Endothelial cell of umbilical vein (primary cell): Measurements from ENCODE around the gene NT5C. TPM values are rescaled to one million over a fixed set of nuclear protein-coding genes. Genes with fewer than 3 reads are reported as not detected.
"Not testable (repeated sequence)": the region's sequence is repeated elsewhere in the genome, so short reads cannot be mapped to it uniquely, and the experiment has no call there.

Source experiments
- BruUV-seq: library from RNA; stranded (reverse); fragments of 400-500 nt; replicated peaks from 2 replicates; lab custom pipeline; 2021; lab: Mats Ljungman, UMichigan
- CTCF ChIA-PET: fragments of 300-600, 350-600 bp; sonication (Branson Sonifier 250); formaldehyde crosslinking; loops from one replicate; lab custom pipeline; 2021; ENCODE audit warnings: antibody characterized with exemption, inconsistent platforms; lab: Charles Lee
- POLR2A ChIA-PET: fragments of 300-600, 350-600 bp; sonication (Branson Sonifier 250); formaldehyde crosslinking; loops from one replicate; lab custom pipeline; 2021; ENCODE audit warnings: antibody characterized with exemption, inconsistent platforms; lab: Charles Lee
- DNase-seq: peaks from one replicate; pipeline ENCODE4 v3.0.0-alpha.2; 2011; ENCODE audit warnings: low read depth, low spot score
- FAIRE-seq: peaks from 2 replicates; lab custom pipeline; 2011; peaks lifted over from hg19 to GRCh38; lab: Jason Lieb, UNC
- H2AFZ ChIP-seq: 2 replicates; pipeline ENCODE4 v1.6.0; 2012; ENCODE audit warnings: low read depth, low read length, control low read depth, inconsistent platforms
- H3K27ac ChIP-seq: 2 replicates; pipeline ENCODE4 v1.5.1; 2011; ENCODE audit warnings: low read depth, mild to moderate bottlenecking, control low read depth, low read length, moderate library complexity; ENCODE audit not compliant: insufficient read depth
- H3K27me3 ChIP-seq, 2 experiments: 2 replicates each; pipeline versions ENCODE4 v1.6.0 to v1.6.1; 2011; ENCODE audit warnings: low read length in 2 of 2, mixed read lengths in 1 of 2; ENCODE audit not compliant: control insufficient read depth in 2 of 2, insufficient read depth in 2 of 2
- H3K36me3 ChIP-seq, 2 experiments: 2 replicates in 1 of 2; 3 replicates in 1 of 2; pipeline ENCODE4 v1.5.1; 2011; ENCODE audit warnings: low read length in 2 of 2, mild to moderate bottlenecking in 1 of 2, moderate library complexity in 1 of 2; ENCODE audit not compliant: control insufficient read depth in 2 of 2, insufficient read depth in 2 of 2; ENCODE audit errors: extremely low read depth in 1 of 2
- H3K4me1 ChIP-seq: 3 replicates; pipeline ENCODE4 v1.5.1; 2011; ENCODE audit warnings: mild to moderate bottlenecking, low read length; ENCODE audit not compliant: control insufficient read depth, insufficient read depth; ENCODE audit errors: extremely low read depth
- H3K4me2 ChIP-seq: 2 replicates; pipeline ENCODE4 v1.6.1; 2011; ENCODE audit warnings: low read length, control low read depth, mixed read lengths; ENCODE audit not compliant: insufficient read depth
- H3K4me3 ChIP-seq, 3 experiments: fragments of 200-600 bp in 1 of 3; sonication (generic), shearing (Covaris generic) in 1 of 3; replicated peaks in 1 of 3; 2 replicates each; pipeline ENCODE4 v1.5.1; 2011 to 2016; ENCODE audit warnings: control low read depth in 3 of 3, low read length in 3 of 3, mild to moderate bottlenecking in 2 of 3, inconsistent platforms in 1 of 3, low read depth in 1 of 3, moderate library complexity in 1 of 3; ENCODE audit not compliant: insufficient read depth in 1 of 3
- H3K79me2 ChIP-seq: 2 replicates; pipeline ENCODE4 v1.6.0; 2012; ENCODE audit warnings: low read length, inconsistent platforms; ENCODE audit not compliant: control insufficient read depth, insufficient read depth
- H3K9ac ChIP-seq: replicated peaks from 2 replicates; pipeline ENCODE3; 2011; ENCODE audit warnings: low read length, control low read depth; ENCODE audit not compliant: insufficient read depth; ENCODE audit errors: extremely low read depth
- H3K9me1 ChIP-seq: replicated peaks from 3 replicates; pipeline ENCODE4 v1.6.0; 2011; ENCODE audit warnings: mild to moderate bottlenecking, low read length; ENCODE audit not compliant: control insufficient read depth, insufficient read depth; ENCODE audit errors: extremely low read depth
- H3K9me3 ChIP-seq: replicated peaks from 2 replicates; pipeline ENCODE4 v1.5.1; 2012; ENCODE audit warnings: low read length, inconsistent platforms; ENCODE audit not compliant: control insufficient read depth, insufficient read depth
- H4K20me1 ChIP-seq: replicated peaks from 2 replicates; pipeline ENCODE3; 2011; ENCODE audit warnings: mild to moderate bottlenecking, low read length; ENCODE audit not compliant: control insufficient read depth, insufficient read depth; ENCODE audit errors: extremely low read depth
- EZH2 ChIP-seq: IDR thresholded peaks from 2 replicates; pipeline ENCODE4 v1.6.1; 2012; ENCODE audit warnings: borderline replicate concordance, low read depth, mild to moderate bottlenecking, moderate library complexity, low read length, inconsistent platforms; ENCODE audit not compliant: severe bottlenecking
- FOS ChIP-seq: IDR thresholded peaks from 2 replicates; pipeline ENCODE4 v1.6.1; 2011; ENCODE audit warnings: mild to moderate bottlenecking, low read length, moderate library complexity, borderline replicate concordance; ENCODE audit not compliant: insufficient read depth
- GATA2 ChIP-seq: IDR thresholded peaks from 2 replicates; pipeline ENCODE4 v1.7.0; 2011; ENCODE audit warnings: low read depth, mild to moderate bottlenecking, moderate library complexity, mixed read lengths, low read length; ENCODE audit not compliant: insufficient read length, insufficient read depth
- JUN ChIP-seq: IDR thresholded peaks from 2 replicates; pipeline ENCODE4 v1.6.1; 2011; ENCODE audit warnings: borderline replicate concordance, low read depth; ENCODE audit not compliant: insufficient read length, insufficient read depth
- MYC ChIP-seq: IDR thresholded peaks from one replicate; pipeline ENCODE4 v1.6.1; 2011; ENCODE audit warnings: mild to moderate bottlenecking, low read depth, low read length
- POLR2A ChIP-seq: IDR thresholded peaks from 2 replicates; pipeline ENCODE4 v1.6.1; 2012; ENCODE audit warnings: low read depth, mild to moderate bottlenecking, control low read depth, low read length
- POLR2AphosphoS5 ChIP-seq: IDR thresholded peaks from 2 replicates; pipeline ENCODE4 v1.6.1; 2012; ENCODE audit warnings: low read depth, mild to moderate bottlenecking, control low read depth, low read length, moderate library complexity; ENCODE audit not compliant: insufficient read depth
- dilution Hi-C: fragments of 300-500 bp; cut with MboI; formaldehyde crosslinking; loops from one replicate; pipeline ENCODE4 v1.15.0; 2019; ENCODE audit warnings: low sequenced_read_pairs; ENCODE audit not compliant: extremely low pct_ligation_motif_present
- intact Hi-C: fragments of 100-400 bp; cut with micrococcal nuclease; formaldehyde crosslinking; loops from one replicate; pipeline ENCODE4 v1.10.0; 2022
- polyA plus RNA-seq, 4 experiments: library from polyadenylated mRNA; depleted of rRNA in 3 of 4; stranded (reverse) in 3 of 4; unstranded in 1 of 4; fragments of >200 nt; gene quantifications; 2 replicates each; pipeline versions ENCODE4 v1.2.1 to v1.2.3, GENCODE V29; 2011 to 2012; ENCODE audit warnings: missing spikeins in 1 of 4
- total RNA-seq: library from RNA; stranded (reverse); gene quantifications from 2 replicates; pipeline ENCODE4 v1.2.3, GENCODE V29; 2021
- TF ChIP-seq, protein P1 (sequence below): IDR thresholded peaks from 2 replicates; pipeline ENCODE4 v1.6.1; 2011; ENCODE audit not compliant: insufficient read depth, insufficient read length
- TF ChIP-seq, protein P2 (sequence below), 2 donors: IDR thresholded peaks; 1 replicate in 1 of 2; 2 replicates in 1 of 2; pipeline ENCODE4 v1.5.1; 2011; ENCODE audit warnings: low read length in 2 of 2, mild to moderate bottlenecking in 2 of 2, moderate library complexity in 2 of 2, control low read depth in 1 of 2, inconsistent platforms in 1 of 2, low read depth in 1 of 2; ENCODE audit not compliant: insufficient read depth in 1 of 2; ENCODE audit errors: extremely low read depth in 1 of 2

The NT5C gene
- total and polyA plus RNA-seq, 2 donors (not counting 3 experiments of a cell fraction or from before 2014, with no cell fraction given): 29.1 to 39.2 TPM

DNA sequence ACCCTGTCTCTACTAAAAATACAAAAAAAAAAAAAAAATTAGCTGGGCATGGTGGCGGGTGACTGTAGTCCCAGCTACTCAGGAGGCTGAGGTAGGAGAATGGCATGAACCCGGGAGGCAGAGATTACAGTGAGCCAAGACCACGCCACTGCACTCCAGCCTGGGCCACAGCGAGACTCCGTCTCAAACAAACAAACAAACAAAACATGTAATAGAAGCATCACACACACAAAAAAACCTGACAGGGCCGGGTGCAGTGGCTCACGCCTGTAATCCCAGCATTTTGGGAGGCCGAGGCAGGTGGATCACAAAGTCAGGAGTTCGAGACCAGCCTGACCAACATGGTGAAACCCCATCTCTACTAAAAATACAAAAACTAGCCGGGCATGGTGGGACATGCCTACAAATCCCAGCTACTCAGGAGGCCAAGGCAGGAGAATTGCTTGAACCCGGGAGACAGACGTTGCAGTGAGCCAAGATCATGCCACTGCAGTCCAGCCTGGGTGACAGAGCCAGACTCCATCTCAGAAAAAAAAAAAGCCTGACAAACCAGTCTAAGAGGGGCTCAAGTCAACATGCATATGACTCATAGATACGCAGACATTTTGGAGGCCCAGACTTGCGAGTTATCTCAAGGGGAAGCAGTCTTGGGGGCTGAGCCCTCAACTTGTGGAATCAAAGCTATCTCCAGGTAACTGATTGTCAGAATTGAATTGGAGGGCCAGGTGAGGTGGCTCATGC lies 2.2 kb upstream of the NT5C start:
- H3K4me3 ChIP-seq, H3K4me2 ChIP-seq, H3K27me3 ChIP-seq, intact Hi-C loops, H3K9ac ChIP-seq, H3K27ac ChIP-seq, DNase-seq, dilution Hi-C loops, H3K9me3 ChIP-seq, H4K20me1 ChIP-seq, H2AFZ ChIP-seq, H3K9me1 ChIP-seq, BruUV-seq, H3K79me2 ChIP-seq: not testable (repeated sequence)
- H3K36me3 ChIP-seq: peaks cover 7 to 15% of the 10 kb centered on the region in 2 experiments
- peaks cover 11% of the 10 kb centered on the region for H3K4me1 ChIP-seq
- ChIA-PET CTCF (interaction anchor here (1.4 to 8.8 kb wide), 3 partner anchors 10 to 20 kb away, joined by 3 to 138 read pairs (median 8); no protein-coding TSS in a partner anchor), POLR2A (interaction anchor here (0.5 kb wide), 1 partner anchor 11 kb away, joined by 6 read pairs; no protein-coding TSS in a partner anchor)
- FAIRE-seq: peak; percentile 35

DNA sequence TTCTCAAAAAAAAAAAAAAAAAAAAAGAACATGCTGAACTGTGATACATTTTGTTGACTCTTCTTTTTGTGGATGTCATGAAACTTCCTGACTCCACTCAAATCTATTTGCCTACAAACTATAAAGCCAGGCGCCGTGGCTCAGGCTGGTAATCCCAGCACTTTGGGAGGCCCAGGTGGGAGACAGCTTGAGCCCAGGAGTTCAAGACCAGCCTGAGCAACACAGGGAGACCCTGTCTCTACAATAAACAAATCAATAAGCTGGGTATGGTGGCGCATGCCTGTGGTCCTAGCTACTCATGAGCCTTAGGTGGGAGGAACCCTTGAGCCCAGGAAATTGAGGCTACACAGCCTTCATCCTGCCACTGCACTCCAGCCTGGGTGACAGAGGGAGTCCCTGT lies 1.5 kb upstream of the NT5C start:
- Histone ChIP-seq H3K4me2 (no peak overlapping the region), H3K4me3 (no peak overlapping the region), H3K9me1 (no peaks in the 10 kb centered on the region), H3K27me3 (no peaks in the 10 kb centered on the region), H3K4me1 (peaks cover 11% of the 10 kb centered on the region), H3K79me2 (peaks cover 2% of the 10 kb centered on the region), H3K9me3 (no peaks in the 10 kb centered on the region), H3K27ac (no peak overlapping the region), H2AFZ (no peak overlapping the region), H3K9ac (no peak overlapping the region), H3K36me3 (peaks cover 5 to 15% of the 10 kb centered on the region in 2 experiments), H4K20me1 (no peaks in the 10 kb centered on the region)
- BruUV-seq: no TSS peak
- ChIA-PET CTCF (interaction anchor here (1.4 to 8.8 kb wide), 3 partner anchors 9 to 171 kb away, joined by 8 to 138 read pairs (median 10); no protein-coding TSS in a partner anchor), POLR2A (interaction anchor here (0.5 to 0.7 kb wide), 2 partner anchors 12 to 179 kb away, joined by 5 to 6 read pairs; no protein-coding TSS in a partner anchor)
- DNase-seq (no peak), FAIRE-seq (no peak)
- dilution Hi-C loops: no loop called here
- intact Hi-C loops: no loop called here
- no peak for TF ChIP-seq EZH2
- TF ChIP-seq, protein P1, sequence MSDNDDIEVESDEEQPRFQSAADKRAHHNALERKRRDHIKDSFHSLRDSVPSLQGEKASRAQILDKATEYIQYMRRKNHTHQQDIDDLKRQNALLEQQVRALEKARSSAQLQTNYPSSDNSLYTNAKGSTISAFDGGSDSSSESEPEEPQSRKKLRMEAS: no peak
- TF ChIP-seq MYC: no peak
- TF ChIP-seq, protein P2, sequence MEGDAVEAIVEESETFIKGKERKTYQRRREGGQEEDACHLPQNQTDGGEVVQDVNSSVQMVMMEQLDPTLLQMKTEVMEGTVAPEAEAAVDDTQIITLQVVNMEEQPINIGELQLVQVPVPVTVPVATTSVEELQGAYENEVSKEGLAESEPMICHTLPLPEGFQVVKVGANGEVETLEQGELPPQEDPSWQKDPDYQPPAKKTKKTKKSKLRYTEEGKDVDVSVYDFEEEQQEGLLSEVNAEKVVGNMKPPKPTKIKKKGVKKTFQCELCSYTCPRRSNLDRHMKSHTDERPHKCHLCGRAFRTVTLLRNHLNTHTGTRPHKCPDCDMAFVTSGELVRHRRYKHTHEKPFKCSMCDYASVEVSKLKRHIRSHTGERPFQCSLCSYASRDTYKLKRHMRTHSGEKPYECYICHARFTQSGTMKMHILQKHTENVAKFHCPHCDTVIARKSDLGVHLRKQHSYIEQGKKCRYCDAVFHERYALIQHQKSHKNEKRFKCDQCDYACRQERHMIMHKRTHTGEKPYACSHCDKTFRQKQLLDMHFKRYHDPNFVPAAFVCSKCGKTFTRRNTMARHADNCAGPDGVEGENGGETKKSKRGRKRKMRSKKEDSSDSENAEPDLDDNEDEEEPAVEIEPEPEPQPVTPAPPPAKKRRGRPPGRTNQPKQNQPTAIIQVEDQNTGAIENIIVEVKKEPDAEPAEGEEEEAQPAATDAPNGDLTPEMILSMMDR (IDR thresholded peaks at IDR 0.05; ENCODE audit: extremely low read depth in 1 of 2, insufficient read depth in 1 of 2, low read depth in 1 of 2, low read length in 2 of 2): no peak
- TF ChIP-seq GATA2: no peak
- no peak for TF ChIP-seq POLR2A
- no peak for TF ChIP-seq JUN
- no peak for TF ChIP-seq FOS
- no peak for TF ChIP-seq POLR2AphosphoS5
